Sigmoid colon (tissue), 7 donors: ENCODE results near the gene SCARB1. TPM values are rescaled to one million over a fixed set of nuclear protein-coding genes. Genes with fewer than 3 reads are reported as not detected.
A peak's percentile ranks its signal among the peaks of the same experiment; 100 is the strongest.

Experiments used
- DNase-seq: peaks from one replicate; pipeline ENCODE4 v3.0.0-alpha.2; 2019
- H3K27ac ChIP-seq, 4 donors: fragments of 200-600 bp; sonication (generic); one replicate each; pipeline ENCODE4 v1.5.1; 2016 to 2019; ENCODE audit warnings: mild to moderate bottlenecking in 1 of 4
- H3K27me3 ChIP-seq, 3 donors: fragments of 200-600 bp; sonication (generic); one replicate each; pipeline ENCODE4 v1.5.1; 2019; ENCODE audit warnings: mild to moderate bottlenecking in 1 of 3
- H3K36me3 ChIP-seq, 4 donors: fragments of 200-600 bp; sonication (generic); one replicate each; pipeline ENCODE4 v1.5.1; 2016 to 2019
- H3K4me1 ChIP-seq, 4 donors: fragments of 200-600 bp; sonication (generic); one replicate each; pipeline ENCODE4 v1.5.1; 2017 to 2019
- H3K4me3 ChIP-seq, 4 donors: fragments of 200-600 bp; sonication (generic); one replicate each; pipeline ENCODE4 v1.5.1; 2017 to 2019; ENCODE audit warnings: mild to moderate bottlenecking in 2 of 4, moderate library complexity in 1 of 4
- H3K9me3 ChIP-seq, 4 donors: fragments of 200-600 bp in 3 of 4; sonication (generic) in 3 of 4; one replicate each; pipeline versions ENCODE4 v1.5.1 to v1.6.1; 2013 to 2019
- EP300 ChIP-seq, 4 donors: sonication (generic); formaldehyde crosslinking; IDR thresholded peaks; one replicate each; pipeline ENCODE4 v1.6.1; 2017; ENCODE audit warnings: antibody characterized with exemption in 4 of 4
- POLR2A ChIP-seq, 2 donors: fragments of 450-650 bp; IDR thresholded peaks; one replicate each; pipeline ENCODE4 v1.6.1; 2016; ENCODE audit warnings: antibody characterized with exemption in 2 of 2, mild to moderate bottlenecking in 2 of 2, moderate library complexity in 2 of 2
- POLR2AphosphoS5 ChIP-seq, 4 donors: sonication (generic); formaldehyde crosslinking; IDR thresholded peaks; one replicate each; pipeline ENCODE4 v1.6.1; 2017; ENCODE audit warnings: antibody characterized with exemption in 4 of 4
- WGBS, 2 donors: extraction: QIAGEN DNeasy Blood & Tissue Kit; methylation state at CpG; one replicate each; pipeline ENCODE4 v1.1.7; 2013; 5-methylcytosine and 5-hydroxymethylcytosine counted together
- intact Hi-C: fragments of 100-400 bp; cut with DNase I; formaldehyde crosslinking; loops from one replicate; pipeline ENCODE4 v1.15.1; 2023
- polyA plus RNA-seq, 3 donors: library from polyadenylated mRNA; stranded (reverse); fragments of 200-250 nt; gene quantifications; one replicate each; pipeline ENCODE4 v1.2.3, GENCODE V29; 2013
- total RNA-seq, 4 donors: library from RNA; depleted of rRNA; stranded (reverse); fragments of >200 nt; gene quantifications; one replicate each; pipeline ENCODE4 v1.1.0, GENCODE V29; 2016
- TF ChIP-seq, protein P1 (sequence below), 4 experiments: fragments of 450-650 bp in 3 of 4; fragments of 200-600 bp in 1 of 4; IDR thresholded peaks; one replicate each; pipeline ENCODE4 v1.5.1; 2016 to 2019; ENCODE audit warnings: antibody characterized with exemption in 4 of 4, mild to moderate bottlenecking in 3 of 4, moderate library complexity in 2 of 4
- donor health status: healthy with polysubstance abuse.
- donor health status: Bipolar disorder and iron deficiency.
- donor health status: healthy.

Gene SCARB1
- total and polyA plus RNA-seq, 7 donors, result 4.2 to 36.4 (median 11.4) TPM

DNA sequence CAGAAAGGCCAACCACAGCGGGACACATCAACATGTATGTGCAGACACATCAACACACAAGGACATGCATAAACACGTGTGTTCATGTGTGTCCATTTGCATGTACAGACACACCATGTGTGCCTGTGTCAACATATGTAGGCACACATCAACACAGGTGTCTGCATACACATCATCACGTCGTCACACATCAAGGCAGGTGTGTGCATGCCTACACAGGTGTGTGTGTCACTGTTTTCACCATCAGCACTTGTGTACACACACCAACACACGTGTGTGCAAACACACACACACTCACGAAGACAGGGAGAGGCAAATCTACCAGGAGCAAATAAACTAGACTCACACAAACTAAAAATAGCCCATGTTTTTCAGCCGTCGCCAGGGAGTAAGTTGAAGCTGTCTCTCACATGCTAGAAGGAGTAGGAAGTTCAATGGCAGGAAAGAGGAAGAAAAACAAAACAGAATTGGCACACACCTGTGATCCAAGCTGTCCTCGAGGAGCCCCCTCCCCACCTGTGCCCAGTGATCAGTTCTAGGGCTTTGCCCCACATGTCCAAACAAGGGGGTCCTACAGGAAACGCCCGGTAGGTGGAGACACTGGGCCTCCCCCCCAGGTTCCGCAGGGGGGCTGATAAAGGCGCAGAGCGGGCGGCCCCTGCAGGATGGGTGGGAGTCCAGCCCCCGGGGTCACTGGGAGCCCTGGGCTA lies 7.4 kb downstream of the SCARB1 start:
- intact Hi-C loops, result no loop called here
- H3K27me3 ChIP-seq, result no peaks in the 10 kb centered on the region
- peak overlapping the region in 1 of 4 donors; percentile 14 for H3K27ac ChIP-seq
- H3K36me3 ChIP-seq, result no peaks in the 10 kb centered on the region
- peaks cover 0 to 16% (median 13%) of the 10 kb centered on the region in 4 donors for H3K4me1 ChIP-seq
- DNase-seq, result no peak
- 62 to 75% methylated on average over 16 of the region's 16 CpGs for WGBS, 2 donors
- no peak overlapping the region for H3K4me3 ChIP-seq
- TF ChIP-seq POLR2AphosphoS5 (IDR thresholded peaks at IDR 0.05) (no peak), POLR2A (IDR thresholded peaks at IDR 0.05) (no peak)
- TF ChIP-seq, protein P1, sequence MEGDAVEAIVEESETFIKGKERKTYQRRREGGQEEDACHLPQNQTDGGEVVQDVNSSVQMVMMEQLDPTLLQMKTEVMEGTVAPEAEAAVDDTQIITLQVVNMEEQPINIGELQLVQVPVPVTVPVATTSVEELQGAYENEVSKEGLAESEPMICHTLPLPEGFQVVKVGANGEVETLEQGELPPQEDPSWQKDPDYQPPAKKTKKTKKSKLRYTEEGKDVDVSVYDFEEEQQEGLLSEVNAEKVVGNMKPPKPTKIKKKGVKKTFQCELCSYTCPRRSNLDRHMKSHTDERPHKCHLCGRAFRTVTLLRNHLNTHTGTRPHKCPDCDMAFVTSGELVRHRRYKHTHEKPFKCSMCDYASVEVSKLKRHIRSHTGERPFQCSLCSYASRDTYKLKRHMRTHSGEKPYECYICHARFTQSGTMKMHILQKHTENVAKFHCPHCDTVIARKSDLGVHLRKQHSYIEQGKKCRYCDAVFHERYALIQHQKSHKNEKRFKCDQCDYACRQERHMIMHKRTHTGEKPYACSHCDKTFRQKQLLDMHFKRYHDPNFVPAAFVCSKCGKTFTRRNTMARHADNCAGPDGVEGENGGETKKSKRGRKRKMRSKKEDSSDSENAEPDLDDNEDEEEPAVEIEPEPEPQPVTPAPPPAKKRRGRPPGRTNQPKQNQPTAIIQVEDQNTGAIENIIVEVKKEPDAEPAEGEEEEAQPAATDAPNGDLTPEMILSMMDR (IDR thresholded peaks at IDR 0.05), result peak in 1 of 4 experiments; percentile 13
- no peaks in the 10 kb centered on the region for H3K9me3 ChIP-seq

DNA sequence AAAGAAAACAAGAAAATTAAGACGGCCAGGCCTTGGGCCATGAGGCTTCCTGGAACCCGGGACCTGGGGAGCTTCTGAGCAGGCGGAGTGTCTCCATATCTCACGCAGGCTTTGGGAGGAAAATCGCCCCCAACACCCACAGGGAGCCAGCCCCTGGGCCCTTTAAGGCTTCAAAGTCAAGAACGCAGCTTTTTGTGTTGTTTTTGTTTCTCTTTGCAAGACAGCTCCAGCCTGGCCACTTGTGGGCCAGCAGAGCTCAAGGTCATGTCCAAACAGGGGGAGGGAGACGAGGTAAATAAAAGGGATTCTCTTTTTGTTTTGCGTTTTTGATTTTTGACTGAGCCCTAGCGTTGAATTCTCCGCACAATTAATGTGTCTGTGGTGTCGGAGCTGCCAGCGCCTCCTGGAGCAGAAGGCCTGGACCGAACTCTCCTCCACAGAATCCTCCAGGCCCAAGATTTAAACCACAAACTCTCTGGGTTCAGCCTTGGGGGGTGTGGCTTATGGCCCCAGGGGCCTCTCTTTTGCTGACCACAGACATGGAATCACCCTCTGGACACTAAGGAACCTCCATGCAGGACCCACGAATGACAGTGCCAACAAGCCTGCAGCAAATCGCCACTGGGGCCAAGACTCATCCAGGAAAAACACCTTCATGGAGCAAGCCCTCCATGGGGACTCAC lies 8.2 kb downstream of the SCARB1 start:
- peak overlapping the region in 1 of 4 donors; percentile 18 for H3K27ac ChIP-seq
- no peak overlapping the region for H3K4me3 ChIP-seq

DNA sequence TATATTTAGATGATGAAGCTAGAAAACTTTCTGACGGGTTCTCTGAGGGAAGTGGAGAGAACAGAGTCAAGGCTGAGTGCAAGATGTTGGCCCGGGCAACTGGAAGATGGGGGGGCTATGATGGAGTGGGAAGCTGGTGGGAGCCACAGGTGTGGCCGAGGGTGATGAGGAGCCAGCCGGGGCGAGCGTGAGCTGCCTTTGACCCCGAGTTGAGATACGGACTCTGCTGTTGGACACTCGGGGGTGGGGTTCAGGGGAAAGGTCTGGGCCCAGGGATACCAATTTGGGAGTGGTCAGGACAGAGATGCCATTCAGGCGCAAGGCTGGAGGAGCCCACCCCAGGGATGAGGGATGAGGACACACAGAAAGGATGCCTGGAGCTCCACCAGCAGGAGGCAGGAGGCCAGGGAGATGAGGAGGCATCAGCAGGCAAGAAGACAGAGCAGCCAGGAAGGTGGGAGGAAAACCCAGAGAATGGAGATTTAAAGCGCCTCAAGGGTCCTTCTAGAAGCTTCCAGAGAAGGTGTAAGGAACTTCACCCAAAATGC lies 9.0 kb downstream of the SCARB1 start:
- Histone ChIP-seq H3K27me3 (no peaks in the 10 kb centered on the region), H3K36me3 (no peaks in the 10 kb centered on the region), H3K27ac (no peak overlapping the region), H3K9me3 (no peaks in the 10 kb centered on the region), H3K4me1 (peaks cover 0 to 15% (median 12%) of the 10 kb centered on the region in 4 donors), H3K4me3 (no peak overlapping the region)
- intact Hi-C loops, result no loop called here
- no peak for TF ChIP-seq POLR2AphosphoS5 (IDR thresholded peaks at IDR 0.05)
- no peak for DNase-seq
- 94 to 96% methylated on average over 11 of the region's 11 CpGs for WGBS, 2 donors

More for the DNA sequence above, 8.2 kb downstream of the SCARB1 start:
- TF ChIP-seq EP300 (IDR thresholded peaks at IDR 0.05), result no peak
- TF ChIP-seq, protein P1 (IDR thresholded peaks at IDR 0.05), result no peak
- TF ChIP-seq POLR2AphosphoS5 (IDR thresholded peaks at IDR 0.05), result no peak
- TF ChIP-seq POLR2A (IDR thresholded peaks at IDR 0.05), result no peak
- DNase-seq, result no peak
- Histone ChIP-seq H3K4me1 (peaks cover 0 to 15% (median 12%) of the 10 kb centered on the region in 4 donors), H3K36me3 (no peaks in the 10 kb centered on the region), H3K27me3 (no peaks in the 10 kb centered on the region), H3K9me3 (no peaks in the 10 kb centered on the region)
- WGBS, 2 donors, result 86 to 88% methylated on average over 15 of the region's 15 CpGs
- intact Hi-C loops, result no loop called here

DNA sequence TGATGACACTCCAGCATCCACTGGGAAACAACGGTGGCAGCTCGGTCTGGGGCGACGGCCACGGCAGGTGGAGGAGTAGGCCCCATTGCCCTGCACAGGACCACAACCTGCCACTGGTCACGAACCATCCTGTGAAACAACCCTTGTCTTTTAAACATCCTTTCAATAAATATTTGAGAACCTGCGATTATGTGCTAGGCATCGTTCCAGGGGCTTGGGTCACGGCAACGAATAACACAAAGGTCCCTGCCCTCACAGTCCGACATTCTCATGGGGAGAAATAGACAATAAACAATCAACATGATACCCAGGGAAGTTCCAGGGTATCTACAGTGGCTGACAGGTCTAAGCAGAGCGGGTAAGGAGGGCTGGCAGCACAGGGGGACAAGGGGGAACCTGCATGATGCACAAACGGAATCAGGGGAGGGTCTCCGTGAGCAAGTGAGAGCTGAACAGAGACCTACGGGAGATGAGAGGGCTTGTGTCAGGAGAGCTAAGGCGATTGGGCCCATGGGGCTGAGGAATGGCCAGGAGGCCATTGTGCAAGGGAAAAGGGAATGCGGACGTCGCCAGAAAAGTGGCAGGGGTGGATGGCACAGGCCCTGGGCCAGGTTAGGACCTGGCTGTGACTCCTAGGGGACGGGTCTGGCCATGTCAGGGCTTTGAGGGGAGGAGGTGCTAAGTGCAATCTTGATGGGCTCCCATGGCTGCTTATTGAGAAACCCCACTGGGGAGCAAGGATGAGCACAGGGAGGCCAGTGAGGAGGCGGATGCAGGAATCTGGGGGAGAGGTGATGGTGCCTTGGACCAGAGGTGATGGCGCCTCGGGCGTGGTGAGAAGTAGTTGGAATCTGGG lies 9.7 kb downstream of the SCARB1 start:
- DNase-seq, result no peak
- no peak overlapping the region for H3K4me3 ChIP-seq
- H3K36me3 ChIP-seq, result no peaks in the 10 kb centered on the region
- no peaks in the 10 kb centered on the region for H3K27me3 ChIP-seq
- TF ChIP-seq, protein P1 (IDR thresholded peaks at IDR 0.05), result no peak
- no peak for TF ChIP-seq POLR2A (IDR thresholded peaks at IDR 0.05)
- TF ChIP-seq EP300 (IDR thresholded peaks at IDR 0.05), result no peak
- no peak for TF ChIP-seq POLR2AphosphoS5 (IDR thresholded peaks at IDR 0.05)
- no peaks in the 10 kb centered on the region for H3K9me3 ChIP-seq
- H3K4me1 ChIP-seq, result peaks cover 0 to 15% (median 12%) of the 10 kb centered on the region in 4 donors
- WGBS, 2 donors, result 88 to 90% methylated on average over 23 to 24 of the region's 24 CpGs
- H3K27ac ChIP-seq, result no peak overlapping the region
- intact Hi-C loops, result no loop called here
